OCI-LY1 (cell line): ENCODE data around the gene TTLL10.

Experiments used
- H2AFZ ChIP-seq: fragments of 200-600 bp; sonication (generic), shearing (Covaris generic); 2 replicates; pipeline ENCODE4 v1.6.0; 2014; ENCODE audit warnings: antibody characterized with exemption, mild to moderate bottlenecking, low read length
- H3F3A ChIP-seq: fragments of 200-600 bp; sonication (generic), shearing (Covaris generic); 2 replicates; pipeline ENCODE4 v1.6.0; 2014; ENCODE audit warnings: mild to moderate bottlenecking, antibody characterized with exemption, low read length, moderate library complexity; ENCODE audit not compliant: insufficient read depth
- H3K27ac ChIP-seq: fragments of 200-600 bp; sonication (generic); 2 replicates; pipeline ENCODE4 v1.5.1; 2014; ENCODE audit warnings: low read length, mixed run types, mild to moderate bottlenecking, low read depth; ENCODE audit not compliant: poor library complexity, severe bottlenecking
- H3K27me3 ChIP-seq: fragments of 200-600 bp; sonication (generic); 2 replicates; pipeline ENCODE4 v1.6.0; 2014; ENCODE audit warnings: antibody characterized with exemption, mild to moderate bottlenecking, low read length, moderate library complexity; ENCODE audit not compliant: insufficient read depth
- H3K36me3 ChIP-seq: fragments of 200-600 bp; sonication (generic); 2 replicates; pipeline ENCODE4 v1.6.1; 2014; ENCODE audit warnings: mild to moderate bottlenecking, antibody characterized with exemption, low read length, moderate library complexity, mixed read lengths; ENCODE audit not compliant: insufficient read depth
- H3K4me1 ChIP-seq: fragments of 200-600 bp; sonication (generic); 2 replicates; pipeline ENCODE4 v1.5.1; 2014; ENCODE audit warnings: mild to moderate bottlenecking, low read length, moderate library complexity; ENCODE audit not compliant: insufficient read depth, severe bottlenecking
- H3K4me2 ChIP-seq: fragments of 200-600 bp; sonication (generic), shearing (Covaris generic); 2 replicates; pipeline ENCODE4 v1.6.1; 2014; ENCODE audit warnings: low read length
- H3K4me3 ChIP-seq: fragments of 200-600 bp; sonication (generic); 2 replicates; pipeline ENCODE4 v1.5.1; 2014; ENCODE audit warnings: low read length, low read depth, mild to moderate bottlenecking, mixed read lengths; ENCODE audit not compliant: poor library complexity, severe bottlenecking
- H3K79me2 ChIP-seq: fragments of 200-600 bp; shearing (Covaris generic); 2 replicates; pipeline ENCODE4 v1.6.1; 2016; ENCODE audit warnings: mixed run types, low read length, mixed read lengths; ENCODE audit not compliant: insufficient read depth
- H3K9ac ChIP-seq: fragments of 200-600 bp; sonication (generic), shearing (Covaris generic); 2 replicates; pipeline ENCODE4 v1.6.1; 2014; ENCODE audit warnings: mild to moderate bottlenecking, low read length, mixed read lengths
- H3K9me2 ChIP-seq: fragments of 200-600 bp; sonication (generic), shearing (Covaris generic); 2 replicates; pipeline ENCODE4 v1.6.1; 2014; ENCODE audit warnings: low read depth, mild to moderate bottlenecking, low read length, mixed read lengths
- H3K9me3 ChIP-seq: fragments of 200-600 bp; shearing (Covaris generic); 2 replicates; pipeline ENCODE4 v1.6.1; 2014; ENCODE audit warnings: low read length, mixed read lengths
- H4K20me1 ChIP-seq: fragments of 200-600 bp; sonication (generic), shearing (Covaris generic); 2 replicates; pipeline ENCODE4 v1.6.0; 2016; ENCODE audit warnings: mild to moderate bottlenecking, low read length; ENCODE audit not compliant: insufficient read depth
- EZH2 ChIP-seq: fragments of 200-600 bp; sonication (generic), shearing (Covaris generic); IDR thresholded peaks from 2 replicates; pipeline ENCODE4 v1.8.0; 2017; ENCODE audit warnings: borderline replicate concordance, mixed run types, mild to moderate bottlenecking, antibody characterized with exemption, low read length, moderate library complexity, mixed read lengths
- TF ChIP-seq, protein P1 (sequence below): fragments of 200-600 bp; sonication (generic), shearing (Covaris generic); IDR thresholded peaks from 2 replicates; pipeline ENCODE4 v1.5.1; 2017; ENCODE audit warnings: mild to moderate bottlenecking, antibody characterized with exemption, low read length, moderate library complexity, mixed read lengths

TTLL10 gene

DNA sequence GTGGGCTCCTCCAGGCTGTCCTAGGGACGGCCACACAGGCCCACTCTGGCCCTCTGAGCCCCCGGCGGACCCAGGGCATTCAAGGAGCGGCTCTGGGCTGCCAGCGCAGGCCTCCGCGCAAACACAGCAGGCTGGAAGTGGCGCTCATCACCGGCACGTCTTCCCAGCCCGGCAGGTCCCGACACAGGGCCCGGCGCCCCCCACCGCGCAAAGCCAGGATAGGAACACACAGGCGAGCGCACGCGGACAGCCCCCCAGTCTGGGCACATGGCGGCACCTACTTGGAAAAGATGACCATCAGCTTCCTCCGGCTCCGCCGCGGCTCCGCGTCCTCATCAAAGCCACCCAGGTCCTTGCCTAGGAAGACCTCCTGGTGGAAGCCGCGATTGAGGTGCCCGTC, 54.5 kb downstream of the TTLL10 start:
- Histone ChIP-seq H3K4me2 (no peak overlapping the region), H3K27me3 (no peaks in the 10 kb centered on the region), H3K4me3 (no peak overlapping the region), H3F3A (no peaks in the 10 kb centered on the region), H3K36me3 (peaks cover 51% of the 10 kb centered on the region), H3K9me2 (no peaks in the 10 kb centered on the region), H2AFZ (no peak overlapping the region), H4K20me1 (no peaks in the 10 kb centered on the region), H3K4me1 (peaks cover 32% of the 10 kb centered on the region), H3K9ac (no peak overlapping the region), H3K79me2 (peaks cover 19% of the 10 kb centered on the region), H3K9me3 (no peaks in the 10 kb centered on the region), H3K27ac (peak overlapping the region; percentile 43)
- no peak for TF ChIP-seq EZH2
- TF ChIP-seq, protein P1, sequence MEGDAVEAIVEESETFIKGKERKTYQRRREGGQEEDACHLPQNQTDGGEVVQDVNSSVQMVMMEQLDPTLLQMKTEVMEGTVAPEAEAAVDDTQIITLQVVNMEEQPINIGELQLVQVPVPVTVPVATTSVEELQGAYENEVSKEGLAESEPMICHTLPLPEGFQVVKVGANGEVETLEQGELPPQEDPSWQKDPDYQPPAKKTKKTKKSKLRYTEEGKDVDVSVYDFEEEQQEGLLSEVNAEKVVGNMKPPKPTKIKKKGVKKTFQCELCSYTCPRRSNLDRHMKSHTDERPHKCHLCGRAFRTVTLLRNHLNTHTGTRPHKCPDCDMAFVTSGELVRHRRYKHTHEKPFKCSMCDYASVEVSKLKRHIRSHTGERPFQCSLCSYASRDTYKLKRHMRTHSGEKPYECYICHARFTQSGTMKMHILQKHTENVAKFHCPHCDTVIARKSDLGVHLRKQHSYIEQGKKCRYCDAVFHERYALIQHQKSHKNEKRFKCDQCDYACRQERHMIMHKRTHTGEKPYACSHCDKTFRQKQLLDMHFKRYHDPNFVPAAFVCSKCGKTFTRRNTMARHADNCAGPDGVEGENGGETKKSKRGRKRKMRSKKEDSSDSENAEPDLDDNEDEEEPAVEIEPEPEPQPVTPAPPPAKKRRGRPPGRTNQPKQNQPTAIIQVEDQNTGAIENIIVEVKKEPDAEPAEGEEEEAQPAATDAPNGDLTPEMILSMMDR: no peak

DNA sequence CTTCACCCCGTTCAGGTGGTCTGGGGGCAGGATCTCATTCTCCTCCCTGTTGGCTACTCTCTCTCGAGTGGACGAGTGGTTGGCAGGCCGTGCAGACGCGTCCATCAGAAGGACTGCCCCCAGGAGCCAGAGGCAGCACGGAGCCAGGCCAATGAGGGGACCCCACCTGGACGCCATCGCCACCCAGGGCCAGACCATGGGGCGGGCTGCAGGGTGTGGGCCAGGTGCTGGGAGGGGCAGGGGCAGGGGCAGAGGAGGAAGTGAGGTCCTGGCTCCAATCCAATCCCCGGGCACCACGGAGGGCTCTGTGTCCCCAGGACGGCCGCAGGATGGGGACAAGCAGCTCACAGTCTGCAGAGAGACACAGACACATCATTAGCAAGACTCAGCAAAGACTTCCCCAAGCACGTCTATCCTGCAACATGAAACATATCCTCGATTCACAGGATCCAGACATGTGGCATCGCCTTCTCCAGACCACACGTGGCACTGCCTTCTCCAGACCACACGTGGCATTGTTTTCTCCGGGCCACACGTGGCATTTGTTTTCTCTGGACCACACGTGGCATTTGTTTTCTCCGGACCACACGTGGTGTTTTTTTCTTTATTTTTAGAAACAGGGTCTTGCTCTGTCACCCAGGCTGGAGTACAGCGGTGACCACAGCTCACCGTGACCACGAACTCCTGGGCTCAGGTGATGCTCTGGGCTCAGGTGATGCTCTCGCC, 55.1 kb downstream of the TTLL10 start:
- Histone ChIP-seq H3K9ac (no peak overlapping the region), H3K27me3 (no peaks in the 10 kb centered on the region), H2AFZ (no peak overlapping the region), H3K9me3 (no peaks in the 10 kb centered on the region), H3F3A (no peaks in the 10 kb centered on the region), H3K9me2 (no peaks in the 10 kb centered on the region), H3K27ac (peak overlapping the region; percentile 43), H3K36me3 (peaks cover 52% of the 10 kb centered on the region), H4K20me1 (no peaks in the 10 kb centered on the region), H3K79me2 (peaks cover 19% of the 10 kb centered on the region), H3K4me2 (peak overlapping the region; percentile 78), H3K4me1 (peaks cover 37% of the 10 kb centered on the region), H3K4me3 (peak overlapping the region; percentile 94)
- TF ChIP-seq, protein P1: no peak
- no peak for TF ChIP-seq EZH2

DNA sequence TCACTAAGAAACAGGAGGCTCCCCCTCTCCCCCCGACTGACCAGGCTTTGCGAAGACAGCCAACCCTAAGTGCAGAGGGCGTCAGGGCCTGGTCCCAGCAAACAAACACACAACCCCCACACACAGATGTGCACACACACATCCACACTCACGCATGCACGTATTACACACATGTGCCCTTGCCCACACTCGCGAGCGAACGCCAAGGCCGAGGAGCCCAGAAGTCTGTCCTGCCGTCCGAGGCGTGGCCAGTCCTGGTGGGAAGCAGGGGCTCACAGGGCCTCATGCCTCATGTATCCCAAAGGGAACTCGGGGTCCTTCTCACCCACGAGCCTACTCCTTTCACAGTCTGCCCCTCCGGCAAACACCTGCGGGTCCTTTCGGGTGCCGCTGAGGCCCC, 56.1 kb downstream of the TTLL10 start:
- peak overlapping the region; percentile 94 for H3K4me3 ChIP-seq
- no peaks in the 10 kb centered on the region for H3F3A ChIP-seq
- H3K27me3 ChIP-seq: 0 out of 2 replicates have a peak, but pooled peaks cover 4% of the 10 kb centered on the region
- no peak for TF ChIP-seq EZH2
- TF ChIP-seq, protein P1: no peak
- H2AFZ ChIP-seq: no peak overlapping the region
- H4K20me1 ChIP-seq: no peaks in the 10 kb centered on the region
- peak overlapping the region; percentile 78 for H3K4me2 ChIP-seq
- peaks cover 56% of the 10 kb centered on the region for H3K36me3 ChIP-seq
- H3K4me1 ChIP-seq: peaks cover 40% of the 10 kb centered on the region
- H3K9me3 ChIP-seq: no peaks in the 10 kb centered on the region
- peaks cover 19% of the 10 kb centered on the region for H3K79me2 ChIP-seq
- H3K9me2 ChIP-seq: no peaks in the 10 kb centered on the region
- peak overlapping the region; percentile 37 for H3K27ac ChIP-seq
- H3K9ac ChIP-seq: peak overlapping the region; percentile 89
